Vagina (tissue), 2 donors: ENCODE measurements around the gene DCST1. TPM values are rescaled to one million over a fixed set of nuclear protein-coding genes. Genes with fewer than 3 reads are reported as not detected.

Source experiments
- DNase-seq, 2 donors: peaks; one replicate each; pipeline ENCODE4 v3.0.0-alpha.2; 2017; ENCODE audit errors: extremely low spot score in 2 of 2
- H3K27ac ChIP-seq: fragments of 200-600 bp; sonication (generic); one replicate; pipeline ENCODE4 v1.5.1; 2019
- H3K27me3 ChIP-seq: fragments of 200-600 bp; sonication (generic); one replicate; pipeline ENCODE4 v1.5.1; 2019
- H3K36me3 ChIP-seq, 2 donors: fragments of 200-600 bp; sonication (generic); one replicate each; pipeline ENCODE4 v1.5.1; 2017 to 2019
- H3K4me1 ChIP-seq: fragments of 200-600 bp; sonication (generic); one replicate; pipeline ENCODE4 v1.5.1; 2019
- H3K4me3 ChIP-seq, 2 donors: fragments of 200-600 bp; sonication (generic); 1 replicate in 1 of 2; 2 replicates in 1 of 2; pipeline ENCODE4 v1.5.1; 2016 to 2019
- H3K9me3 ChIP-seq: fragments of 200-600 bp; sonication (generic); one replicate; pipeline ENCODE4 v1.5.1; 2019
- POLR2A ChIP-seq, 2 donors: fragments of 450-650 bp; IDR thresholded peaks; one replicate each; pipeline ENCODE4 v1.6.1; 2017; ENCODE audit warnings: antibody characterized with exemption in 2 of 2, mild to moderate bottlenecking in 2 of 2, moderate library complexity in 2 of 2
- POLR2AphosphoS5 ChIP-seq, 2 donors: sonication (generic); formaldehyde crosslinking; IDR thresholded peaks; one replicate each; pipeline ENCODE4 v1.9.0; 2017; ENCODE audit warnings: antibody characterized with exemption in 2 of 2, mild to moderate bottlenecking in 2 of 2, low read depth in 1 of 2; ENCODE audit not compliant: insufficient read depth in 1 of 2
- intact Hi-C: fragments of 100-400 bp; cut with DNase I; formaldehyde crosslinking; loops from one replicate; pipeline ENCODE4 v1.15.1; 2023
- total RNA-seq: library from RNA; depleted of rRNA; stranded (reverse); fragments of >200 nt; gene quantifications from one replicate; pipeline ENCODE4 v1.2.3, GENCODE V29; 2016
- TF ChIP-seq, protein P1 (sequence below), 3 experiments: fragments of 450-650 bp in 2 of 3; fragments of 200-600 bp in 1 of 3; sonication (generic) in 1 of 3; IDR thresholded peaks; one replicate each; pipeline ENCODE4 v1.5.1; 2017 to 2019; ENCODE audit warnings: antibody characterized with exemption in 3 of 3, mild to moderate bottlenecking in 2 of 3, moderate library complexity in 2 of 3

Gene DCST1
- total RNA-seq, 1 donor from 2014 or later, result not detected

DNA sequence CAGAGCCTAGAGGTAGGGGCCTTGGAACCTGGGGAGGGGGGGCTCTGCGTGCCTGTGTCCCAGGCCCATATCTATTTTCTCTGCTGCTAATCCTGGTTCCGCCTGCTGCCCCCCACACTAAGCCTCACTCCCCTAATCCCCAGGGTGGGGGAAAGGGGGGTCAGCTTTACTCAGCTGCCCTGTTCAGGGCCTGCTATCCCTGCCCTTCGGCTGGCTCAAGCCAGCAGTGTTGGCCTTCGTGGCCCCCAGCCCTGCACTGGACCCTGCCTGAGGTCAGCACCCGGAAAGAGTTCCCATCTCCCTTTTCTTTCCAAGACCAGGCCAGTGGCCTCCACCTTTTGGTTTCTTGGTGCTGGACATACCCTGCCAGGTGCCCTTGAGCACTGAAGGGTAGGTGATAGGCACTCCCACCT lies 22.6 kb upstream of the DCST1 start:
- intact Hi-C loops, result no loop called here
- Histone ChIP-seq H3K27ac (peak overlapping the region; percentile 99), H3K27me3 (no peaks in the 10 kb centered on the region), H3K4me1 (peaks cover 90% of the 10 kb centered on the region), H3K9me3 (no peaks in the 10 kb centered on the region), H3K4me3 (peak overlapping the region in 1 of 2 donors; percentile 10), H3K36me3 (peaks cover 0 to 12% of the 10 kb centered on the region in 2 donors)
- TF ChIP-seq, protein P1, sequence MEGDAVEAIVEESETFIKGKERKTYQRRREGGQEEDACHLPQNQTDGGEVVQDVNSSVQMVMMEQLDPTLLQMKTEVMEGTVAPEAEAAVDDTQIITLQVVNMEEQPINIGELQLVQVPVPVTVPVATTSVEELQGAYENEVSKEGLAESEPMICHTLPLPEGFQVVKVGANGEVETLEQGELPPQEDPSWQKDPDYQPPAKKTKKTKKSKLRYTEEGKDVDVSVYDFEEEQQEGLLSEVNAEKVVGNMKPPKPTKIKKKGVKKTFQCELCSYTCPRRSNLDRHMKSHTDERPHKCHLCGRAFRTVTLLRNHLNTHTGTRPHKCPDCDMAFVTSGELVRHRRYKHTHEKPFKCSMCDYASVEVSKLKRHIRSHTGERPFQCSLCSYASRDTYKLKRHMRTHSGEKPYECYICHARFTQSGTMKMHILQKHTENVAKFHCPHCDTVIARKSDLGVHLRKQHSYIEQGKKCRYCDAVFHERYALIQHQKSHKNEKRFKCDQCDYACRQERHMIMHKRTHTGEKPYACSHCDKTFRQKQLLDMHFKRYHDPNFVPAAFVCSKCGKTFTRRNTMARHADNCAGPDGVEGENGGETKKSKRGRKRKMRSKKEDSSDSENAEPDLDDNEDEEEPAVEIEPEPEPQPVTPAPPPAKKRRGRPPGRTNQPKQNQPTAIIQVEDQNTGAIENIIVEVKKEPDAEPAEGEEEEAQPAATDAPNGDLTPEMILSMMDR (IDR thresholded peaks at IDR 0.05), result no peak
- TF ChIP-seq POLR2A (IDR thresholded peaks at IDR 0.05), result no peak
- DNase-seq, result no peak

DNA sequence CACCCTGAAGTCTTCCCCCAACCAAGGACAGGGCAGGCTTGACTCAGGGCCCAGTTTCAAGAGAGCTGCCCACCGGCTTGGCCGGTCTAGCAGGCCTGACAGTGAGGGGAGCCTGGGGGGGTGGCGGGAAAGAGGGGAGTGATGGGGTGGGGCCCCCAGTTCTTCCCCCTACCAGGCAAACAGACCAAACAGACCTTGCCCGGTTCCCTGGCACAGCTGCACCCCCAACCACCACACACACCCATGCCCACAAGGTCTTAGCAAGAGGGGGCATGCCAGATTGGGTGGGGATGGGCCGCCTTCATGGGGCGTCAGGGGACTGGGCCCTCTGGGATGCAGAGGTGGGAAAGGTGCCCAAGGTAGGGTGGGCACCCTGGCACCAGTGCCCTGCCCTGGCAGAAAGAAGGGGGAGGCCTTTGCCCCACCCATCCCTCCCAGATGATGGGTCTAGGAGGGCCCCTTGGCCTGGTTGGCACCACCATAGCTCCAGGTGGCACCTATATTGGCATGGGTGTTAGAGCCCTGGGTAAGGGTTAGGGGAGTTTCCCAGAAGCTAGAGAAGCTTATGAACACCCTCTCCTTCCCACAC lies 22.1 kb upstream of the DCST1 start:
- H3K9me3 ChIP-seq, result no peaks in the 10 kb centered on the region
- H3K27me3 ChIP-seq, result no peaks in the 10 kb centered on the region
- peak overlapping the region; percentile 99 for H3K27ac ChIP-seq
- H3K36me3 ChIP-seq, result peaks cover 0 to 12% of the 10 kb centered on the region in 2 donors
- TF ChIP-seq POLR2AphosphoS5 (IDR thresholded peaks at IDR 0.05; ENCODE audit: insufficient read depth in 1 of 2, low read depth in 1 of 2), result no peak
- no peak for TF ChIP-seq POLR2A (IDR thresholded peaks at IDR 0.05)
- TF ChIP-seq, protein P1 (IDR thresholded peaks at IDR 0.05), result no peak
- peak overlapping the region in 1 of 2 donors; percentile 10 for H3K4me3 ChIP-seq
- DNase-seq, result peak in 1 of 2 donors; percentile 92
- peaks cover 90% of the 10 kb centered on the region for H3K4me1 ChIP-seq
- intact Hi-C loops, result no loop called here

DNA sequence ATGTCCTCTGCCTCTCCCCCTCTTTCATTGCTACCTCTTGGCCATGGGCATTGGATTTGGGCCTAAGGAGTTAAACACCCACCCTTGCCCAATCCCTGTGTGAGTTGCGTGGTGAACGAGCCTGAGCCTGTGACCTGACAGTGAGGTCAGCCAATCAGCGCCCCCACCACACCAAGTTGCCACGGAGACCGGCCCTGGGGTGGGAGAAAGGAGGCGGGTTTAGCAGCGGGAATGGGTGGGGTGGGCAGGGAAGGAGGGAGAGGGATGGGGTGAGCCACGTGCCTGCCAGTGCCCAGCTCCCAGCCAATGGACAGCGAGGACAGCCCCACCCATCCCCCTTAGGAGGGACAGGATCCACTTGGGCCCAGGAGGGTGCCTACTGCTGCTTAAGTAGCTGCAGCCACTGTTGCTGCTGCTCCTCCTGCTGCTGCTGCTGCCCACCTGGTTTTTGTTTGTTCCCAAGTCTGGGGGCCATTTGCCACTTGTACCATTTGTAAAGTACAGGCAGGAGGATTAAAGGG lies 21.5 kb upstream of the DCST1 start:
- TF ChIP-seq, protein P1 (IDR thresholded peaks at IDR 0.05), result no peak
- TF ChIP-seq POLR2A (IDR thresholded peaks at IDR 0.05), result peak in 1 of 2 donors; percentile 15
- TF ChIP-seq POLR2AphosphoS5 (IDR thresholded peaks at IDR 0.05; ENCODE audit: insufficient read depth in 1 of 2, low read depth in 1 of 2), result peak in 1 of 2 donors; percentile 64
- peak in 1 of 2 donors; percentile 98 for DNase-seq
- peak overlapping the region in 1 of 2 donors; percentile 17 for H3K4me3 ChIP-seq
- intact Hi-C loops, result no loop called here
- peaks cover 0 to 12% of the 10 kb centered on the region in 2 donors for H3K36me3 ChIP-seq
- no peaks in the 10 kb centered on the region for H3K9me3 ChIP-seq
- peak overlapping the region; percentile 99 for H3K27ac ChIP-seq
- H3K27me3 ChIP-seq, result no peaks in the 10 kb centered on the region
- H3K4me1 ChIP-seq, result peaks cover 90% of the 10 kb centered on the region

DNA sequence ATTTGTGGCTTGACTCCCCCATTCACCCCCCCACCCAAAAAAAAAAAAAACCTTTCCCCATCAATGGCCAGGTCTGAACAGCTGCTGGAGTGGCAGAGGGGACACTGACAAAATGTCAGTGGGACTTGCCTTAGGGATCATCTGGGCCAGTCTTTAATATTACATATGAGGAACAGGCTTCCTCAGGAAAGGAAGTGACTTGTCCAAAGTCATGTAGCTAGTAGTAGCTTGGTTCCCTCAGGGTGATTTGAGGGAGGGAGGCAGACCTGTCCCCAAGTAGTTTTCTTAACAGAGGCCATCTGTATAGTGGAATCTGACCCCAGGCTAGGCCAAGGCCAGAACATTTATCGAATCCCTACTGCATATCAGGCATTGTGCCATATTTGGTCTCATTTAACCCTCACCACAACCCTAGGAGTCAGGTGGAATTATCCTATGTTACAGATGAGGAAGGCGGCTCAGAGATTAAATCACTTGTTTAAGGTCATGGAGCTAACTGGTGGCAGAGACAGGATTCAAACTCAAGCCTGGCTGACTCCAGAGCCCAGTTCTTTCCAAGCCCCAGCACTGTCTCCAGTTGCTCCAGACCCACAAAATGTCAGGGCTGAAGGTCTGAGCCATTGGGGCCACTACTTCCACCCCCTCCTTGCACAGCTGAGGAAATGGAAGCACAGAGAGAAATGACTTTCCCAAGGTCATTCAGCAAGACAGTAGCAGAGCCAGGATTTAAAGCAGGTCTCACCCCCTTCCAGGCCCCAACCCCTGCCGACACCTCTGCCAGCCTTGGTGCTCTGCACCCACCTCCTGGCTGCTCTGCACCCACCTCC lies 20.6 kb upstream of the DCST1 start:
- no peak for DNase-seq
- H3K27me3 ChIP-seq, result no peaks in the 10 kb centered on the region
- no peaks in the 10 kb centered on the region for H3K9me3 ChIP-seq
- TF ChIP-seq POLR2AphosphoS5 (IDR thresholded peaks at IDR 0.05; ENCODE audit: insufficient read depth in 1 of 2, low read depth in 1 of 2) (no peak), POLR2A (IDR thresholded peaks at IDR 0.05) (no peak)
- TF ChIP-seq, protein P1 (IDR thresholded peaks at IDR 0.05), result no peak
- H3K4me1 ChIP-seq, result peaks cover 88% of the 10 kb centered on the region
- H3K4me3 ChIP-seq, result peak overlapping the region in 1 of 2 donors; percentile 17
- H3K36me3 ChIP-seq, result peaks cover 0 to 12% of the 10 kb centered on the region in 2 donors
- H3K27ac ChIP-seq, result peak overlapping the region; percentile 99
- intact Hi-C loops, result no loop called here
